Esophagus squamous epithelium (tissue), 5 donors: Measurements from ENCODE around the gene RASA3. TPM values are rescaled to one million over a fixed set of nuclear protein-coding genes. Genes with fewer than 3 reads are reported as not detected.

Source experiments
- DNase-seq: peaks from one replicate; lab custom pipeline; 2025; lab: John Stamatoyannopoulos, UW
- H3K27ac ChIP-seq, 4 donors: fragments of 200-600 bp; sonication (generic); one replicate each; pipeline ENCODE4 v1.5.1; 2016 to 2019; ENCODE audit warnings: mild to moderate bottlenecking in 1 of 4
- H3K27me3 ChIP-seq, 4 donors: fragments of 200-600 bp; sonication (generic); 1 replicate in 3 of 4; 2 replicates in 1 of 4; pipeline versions ENCODE4 v1.5.1 to v1.6.0; 2017 to 2021; ENCODE audit warnings: antibody characterized with exemption in 1 of 4
- H3K36me3 ChIP-seq, 3 donors: fragments of 200-600 bp; sonication (generic); one replicate each; pipeline ENCODE4 v1.5.1; 2016 to 2019
- H3K4me1 ChIP-seq, 3 donors: fragments of 200-600 bp; sonication (generic); one replicate each; pipeline ENCODE4 v1.5.1; 2017 to 2019
- H3K4me3 ChIP-seq, 4 donors: fragments of 200-600 bp; sonication (generic); 1 replicate in 3 of 4; 2 replicates in 1 of 4; pipeline ENCODE4 v1.5.1; 2016 to 2019; ENCODE audit warnings: mild to moderate bottlenecking in 2 of 4, moderate library complexity in 1 of 4
- H3K9me3 ChIP-seq, 3 donors: fragments of 200-600 bp; sonication (generic); one replicate each; pipeline ENCODE4 v1.5.1; 2016 to 2019
- CTCF ChIP-seq, 6 experiments: fragments of 450-650 bp in 4 of 6; fragments of 200-600 bp in 2 of 6; sonication (generic) in 2 of 6; IDR thresholded peaks; one replicate each; pipeline ENCODE4 v1.5.1; 2016 to 2019; ENCODE audit warnings: antibody characterized with exemption in 6 of 6, mild to moderate bottlenecking in 4 of 6, moderate library complexity in 4 of 6
- POLR2A ChIP-seq, 4 donors: fragments of 450-650 bp; IDR thresholded peaks; one replicate each; pipeline ENCODE4 v1.6.1; 2017; ENCODE audit warnings: antibody characterized with exemption in 4 of 4, mild to moderate bottlenecking in 4 of 4, moderate library complexity in 3 of 4
- WGBS, 2 donors: methylation state at CpG; one replicate each; pipeline ENCODE4 v1.1.5; 2018; 5-methylcytosine and 5-hydroxymethylcytosine counted together
- intact Hi-C: fragments of 100-400 bp; cut with DNase I; formaldehyde crosslinking; loops from one replicate; pipeline ENCODE4 v1.15.0; 2022
- total RNA-seq, 4 donors: library from RNA; depleted of rRNA; stranded (reverse); fragments of >200 nt; gene quantifications; one replicate each; pipeline ENCODE4 v1.1.0, GENCODE V29; 2016
- donor health status: DM: yes; HTN: yes; CAD: no.

RASA3 gene
- total RNA-seq, 4 donors from 2014 or later, result 1.4 to 8.8 (median 3.1) TPM

- H3K27ac ChIP-seq, result no peak overlapping the region
- no peaks in the 10 kb centered on the region for H3K36me3 ChIP-seq
- TF ChIP-seq POLR2A (IDR thresholded peaks at IDR 0.05) (no peak), CTCF (IDR thresholded peaks at IDR 0.05) (no peak)
- intact Hi-C loops, result no loop called here
- DNase-seq, result no peak
- no peaks in the 10 kb centered on the region for H3K27me3 ChIP-seq
- 60 to 97% methylated on average over 1 to 6 of the region's 20 CpGs for WGBS, 2 donors
- no peaks in the 10 kb centered on the region for H3K9me3 ChIP-seq
- no peak overlapping the region for H3K4me3 ChIP-seq
- H3K4me1 ChIP-seq, result peaks cover 8 to 24% (median 12%) of the 10 kb centered on the region in 3 donors
These were observed 164.5 kb downstream of the RASA3 start for GRCh38 chr13:113967729-113968462.

- no peak for DNase-seq
- TF ChIP-seq CTCF (IDR thresholded peaks at IDR 0.05) (no peak), POLR2A (IDR thresholded peaks at IDR 0.05) (no peak)
- no peaks in the 10 kb centered on the region for H3K9me3 ChIP-seq
- H3K36me3 ChIP-seq, result no peaks in the 10 kb centered on the region
- 77% methylated on average over 2 of the region's 9 CpGs; no CpG with 5 or more reads in 1 of the 2 donors for WGBS, 2 donors
- H3K27ac ChIP-seq, result no peak overlapping the region
- no peaks in the 10 kb centered on the region for H3K27me3 ChIP-seq
- H3K4me3 ChIP-seq, result no peak overlapping the region
- H3K4me1 ChIP-seq, result peaks cover 8 to 24% (median 12%) of the 10 kb centered on the region in 3 donors
- intact Hi-C loops, result no loop called here
These were observed 165.2 kb downstream of the RASA3 start for GRCh38 chr13:113967206-113967720.

GRCh38 chr13:113965968-113966884 lies 166.2 kb downstream of the RASA3 start:
- Histone ChIP-seq H3K4me1 (peaks cover 2 to 17% (median 7%) of the 10 kb centered on the region in 3 donors), H3K27ac (no peak overlapping the region), H3K36me3 (no peaks in the 10 kb centered on the region), H3K27me3 (no peaks in the 10 kb centered on the region), H3K9me3 (no peaks in the 10 kb centered on the region), H3K4me3 (no peak overlapping the region)
- intact Hi-C loops, result no loop called here
- WGBS, 2 donors, result 95 to 96% methylated on average over 5 of the region's 5 CpGs
- no peak for DNase-seq
- TF ChIP-seq POLR2A (IDR thresholded peaks at IDR 0.05), result no peak
- no peak for TF ChIP-seq CTCF (IDR thresholded peaks at IDR 0.05)

GRCh38 chr13:113965383-113965874 lies 167.0 kb downstream of the RASA3 start:
- H3K27me3 ChIP-seq, result no peaks in the 10 kb centered on the region
- 95 to 100% methylated on average over 2 of the region's 2 CpGs for WGBS, 2 donors
- H3K9me3 ChIP-seq, result no peaks in the 10 kb centered on the region
- TF ChIP-seq POLR2A (IDR thresholded peaks at IDR 0.05) (no peak), CTCF (IDR thresholded peaks at IDR 0.05) (no peak)
- H3K4me1 ChIP-seq, result peaks cover 0 to 10% (median 1%) of the 10 kb centered on the region in 3 donors
- no peak overlapping the region for H3K4me3 ChIP-seq
- DNase-seq, result no peak
- intact Hi-C loops, result no loop called here
- H3K27ac ChIP-seq, result no peak overlapping the region
- H3K36me3 ChIP-seq, result no peaks in the 10 kb centered on the region
